ENCODE measurements around the gene TOM1. TPM values are rescaled to one million over a fixed set of nuclear protein-coding genes. Genes with fewer than 3 reads are reported as not detected.

Gene TOM1
- total RNA-seq, 1 donor from 2014 or later, result 29.6 TPM

- no peak for FAIRE-seq
These were observed 46.3 kb downstream of the TOM1 start for GRCh38 chr22:35345808-35346505.

DNA sequence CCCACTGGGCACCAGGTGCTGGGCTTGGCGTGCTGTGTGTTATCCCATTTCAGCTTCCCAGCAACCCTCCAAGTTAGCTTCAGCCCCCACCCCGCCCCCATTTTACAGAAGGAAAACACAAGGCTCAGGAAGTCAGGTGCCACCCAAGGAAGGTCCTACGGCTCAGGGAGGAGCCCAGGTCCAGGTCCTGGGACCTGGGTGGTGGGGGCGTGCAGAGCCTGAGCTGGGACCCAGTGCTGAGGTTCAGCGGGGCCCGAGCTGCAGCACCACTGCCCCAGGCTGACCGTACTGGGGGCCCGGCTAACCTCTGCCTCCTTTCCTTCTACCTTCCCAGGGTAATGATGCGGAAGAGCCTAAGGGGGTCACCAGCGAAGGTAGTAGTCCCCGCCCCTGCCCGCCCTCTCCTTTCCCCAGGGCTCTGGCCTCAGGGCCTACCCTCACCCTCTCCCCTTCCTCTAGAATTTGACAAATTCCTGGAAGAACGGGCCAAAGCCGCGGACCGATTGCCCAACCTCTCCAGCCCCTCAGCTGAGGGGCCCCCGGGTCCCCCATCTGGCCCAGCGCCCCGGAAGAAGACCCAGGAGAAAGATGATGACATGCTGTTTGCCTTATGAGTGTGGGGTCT, 47.0 kb downstream of the TOM1 start:
- H3K79me2 ChIP-seq (ENCODE audit: insufficient read depth, low read length), result no peaks in the 10 kb centered on the region
- DNase-seq (ENCODE audit: low read depth), result no peak
- peaks cover 4% of the 10 kb centered on the region for H4K20me1 ChIP-seq (ENCODE audit: insufficient read depth, low read length)
- Mint-ChIP-seq H3K36me3 (ENCODE audit: low read depth, unreplicated experiment) (peaks cover 2% of the 10 kb centered on the region), H3K9me3 (ENCODE audit: unreplicated experiment) (no peaks in the 10 kb centered on the region), H3K27me3 (ENCODE audit: low read depth, unreplicated experiment) (no peaks in the 10 kb centered on the region), H3K4me3 (ENCODE audit: unreplicated experiment) (no peak overlapping the region), H3K4me1 (ENCODE audit: low read depth, unreplicated experiment) (peaks cover 14% of the 10 kb centered on the region), H3K27ac (ENCODE audit: unreplicated experiment) (no peak overlapping the region)
- H3K27me3 ChIP-seq (ENCODE audit: insufficient read depth, low read length), result no peaks in the 10 kb centered on the region
- H3K36me3 ChIP-seq (ENCODE audit: insufficient read depth, low read length), result peaks cover 4% of the 10 kb centered on the region
- H3K4me1 ChIP-seq (ENCODE audit: insufficient read depth, low read length), result peaks cover 12% of the 10 kb centered on the region
- no peak overlapping the region for H3K9ac ChIP-seq (ENCODE audit: low read length)
- H3K4me2 ChIP-seq (ENCODE audit: low read length), result no peak overlapping the region
- H2AFZ ChIP-seq (ENCODE audit: low read depth, low read length), result no peak overlapping the region
- no peak overlapping the region for H3K4me3 ChIP-seq (ENCODE audit: insufficient read depth, low read depth, low read length)
- no peak for FAIRE-seq
- peaks cover 8% of the 10 kb centered on the region for H3K9me3 ChIP-seq (ENCODE audit: insufficient read depth, low read depth, low read length)
- no peak for TF ChIP-seq CTCF (IDR thresholded peaks at IDR 0.05; ENCODE audit: insufficient read depth, low read depth, low read length)
- no peak for TF ChIP-seq EZH2 (IDR thresholded peaks at IDR 0.05; ENCODE audit: insufficient read depth, low read length)
- no peak overlapping the region for H3K27ac ChIP-seq (ENCODE audit: low read depth, low read length)

More at GRCh38 chr22:35345808-35346505, 46.3 kb downstream of the TOM1 start:
- no peak overlapping the region for H3K4me3 ChIP-seq (ENCODE audit: insufficient read depth, low read depth, low read length)
- Mint-ChIP-seq H3K4me3 (ENCODE audit: unreplicated experiment) (no peak overlapping the region), H3K27ac (ENCODE audit: unreplicated experiment) (no peak overlapping the region), H3K4me1 (ENCODE audit: low read depth, unreplicated experiment) (peaks cover 9% of the 10 kb centered on the region), H3K9me3 (ENCODE audit: unreplicated experiment) (no peaks in the 10 kb centered on the region), H3K27me3 (ENCODE audit: low read depth, unreplicated experiment) (no peaks in the 10 kb centered on the region), H3K36me3 (ENCODE audit: low read depth, unreplicated experiment) (peaks cover 3% of the 10 kb centered on the region)
- peaks cover 8% of the 10 kb centered on the region for H3K9me3 ChIP-seq (ENCODE audit: insufficient read depth, low read depth, low read length)
- peaks cover 5% of the 10 kb centered on the region for H3K4me1 ChIP-seq (ENCODE audit: insufficient read depth, low read length)
- TF ChIP-seq CTCF (IDR thresholded peaks at IDR 0.05; ENCODE audit: insufficient read depth, low read depth, low read length) (no peak), EZH2 (IDR thresholded peaks at IDR 0.05; ENCODE audit: insufficient read depth, low read length) (no peak)
- H3K27ac ChIP-seq (ENCODE audit: low read depth, low read length), result no peak overlapping the region
- peaks cover 4% of the 10 kb centered on the region for H4K20me1 ChIP-seq (ENCODE audit: insufficient read depth, low read length)
- no peak for DNase-seq (ENCODE audit: low read depth)
- no peak overlapping the region for H2AFZ ChIP-seq (ENCODE audit: low read depth, low read length)
- H3K36me3 ChIP-seq (ENCODE audit: insufficient read depth, low read length), result peaks cover 4% of the 10 kb centered on the region
- no peak overlapping the region for H3K4me2 ChIP-seq (ENCODE audit: low read length)
- H3K27me3 ChIP-seq (ENCODE audit: insufficient read depth, low read length), result no peaks in the 10 kb centered on the region
- no peak overlapping the region for H3K9ac ChIP-seq (ENCODE audit: low read length)
- H3K79me2 ChIP-seq (ENCODE audit: insufficient read depth, low read length), result no peaks in the 10 kb centered on the region

DNA sequence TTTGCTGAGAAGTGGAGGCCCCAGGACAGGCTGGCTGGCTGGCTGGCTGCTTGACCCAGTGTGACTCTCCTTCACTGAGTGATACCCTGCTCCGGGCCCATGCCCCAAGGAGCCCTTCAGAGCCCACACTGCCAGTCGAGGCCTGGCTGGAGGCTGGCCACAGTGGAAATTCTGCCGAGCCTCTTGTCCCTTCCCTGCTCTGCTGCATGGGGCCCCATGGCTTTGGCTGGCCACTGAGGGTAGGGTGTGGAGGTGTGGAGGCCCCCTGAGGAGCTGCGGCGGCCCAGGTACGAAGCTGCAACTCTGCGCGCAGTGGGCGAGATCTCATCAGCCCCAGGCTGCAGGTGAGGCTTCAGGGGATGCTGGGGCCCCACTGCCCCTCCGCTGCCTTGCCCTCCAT, 47.8 kb downstream of the TOM1 start:
- FAIRE-seq (no peak), DNase-seq (ENCODE audit: low read depth) (no peak)
- H3K79me2 ChIP-seq (ENCODE audit: insufficient read depth, low read length), result no peaks in the 10 kb centered on the region
- peaks cover 8% of the 10 kb centered on the region for H3K9me3 ChIP-seq (ENCODE audit: insufficient read depth, low read depth, low read length)
- H3K4me1 Mint-ChIP-seq (ENCODE audit: low read depth, unreplicated experiment), result peaks cover 15% of the 10 kb centered on the region
- no peak overlapping the region for H3K27ac ChIP-seq (ENCODE audit: low read depth, low read length)
- TF ChIP-seq CTCF (IDR thresholded peaks at IDR 0.05; ENCODE audit: insufficient read depth, low read depth, low read length) (no peak), EZH2 (IDR thresholded peaks at IDR 0.05; ENCODE audit: insufficient read depth, low read length) (no peak)
- H2AFZ ChIP-seq (ENCODE audit: low read depth, low read length), result no peak overlapping the region
- no peak overlapping the region for H3K9ac ChIP-seq (ENCODE audit: low read length)
- peaks cover 12% of the 10 kb centered on the region for H3K4me1 ChIP-seq (ENCODE audit: insufficient read depth, low read length)
- no peak overlapping the region for H3K4me2 ChIP-seq (ENCODE audit: low read length)
- no peaks in the 10 kb centered on the region for H3K27me3 ChIP-seq (ENCODE audit: insufficient read depth, low read length)
- no peak overlapping the region for H3K27ac Mint-ChIP-seq (ENCODE audit: unreplicated experiment)
- H3K4me3 ChIP-seq (ENCODE audit: insufficient read depth, low read depth, low read length), result no peak overlapping the region
- H4K20me1 ChIP-seq (ENCODE audit: insufficient read depth, low read length), result peaks cover 4% of the 10 kb centered on the region
- no peak overlapping the region for H3K4me3 Mint-ChIP-seq (ENCODE audit: unreplicated experiment)
- H3K27me3 Mint-ChIP-seq (ENCODE audit: low read depth, unreplicated experiment), result no peaks in the 10 kb centered on the region
- no peaks in the 10 kb centered on the region for H3K9me3 Mint-ChIP-seq (ENCODE audit: unreplicated experiment)
- H3K36me3 ChIP-seq (ENCODE audit: insufficient read depth, low read length), result peaks cover 4% of the 10 kb centered on the region
- peaks cover 2% of the 10 kb centered on the region for H3K36me3 Mint-ChIP-seq (ENCODE audit: low read depth, unreplicated experiment)
